ENCODE measurements around the gene CDC14B. TPM values are rescaled to one million over a fixed set of nuclear protein-coding genes. Genes with fewer than 3 reads are reported as not detected.

CDC14B gene
- total RNA-seq, 1 experiment from 2014 or later = 29.8 TPM

DNA sequence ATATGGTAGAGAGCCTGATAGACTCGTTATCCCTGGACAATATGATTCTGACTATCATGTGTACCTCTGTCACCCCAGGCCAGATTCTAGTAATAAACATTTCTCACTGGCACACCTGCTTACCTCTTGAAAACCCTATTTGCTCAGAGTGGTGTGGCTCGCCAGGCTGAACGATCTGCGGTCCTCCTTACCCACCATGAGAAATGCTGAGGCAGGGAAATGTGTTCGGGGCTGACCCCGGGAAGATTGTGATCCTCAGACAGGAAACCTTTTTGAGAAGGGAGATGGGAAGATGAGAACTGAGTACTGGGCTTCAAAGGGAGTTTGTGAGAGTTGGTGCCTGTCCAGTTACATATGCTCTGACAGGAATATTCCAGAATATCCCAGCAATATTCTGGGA lies 46.1 kb upstream of the CDC14B start:
- Mint-ChIP-seq H3K27ac (ENCODE audit: unreplicated experiment) (no peak overlapping the region), H3K4me1 (ENCODE audit: low read depth, unreplicated experiment) (no peaks in the 10 kb centered on the region), H3K36me3 (ENCODE audit: insufficient read depth, unreplicated experiment) (no peaks in the 10 kb centered on the region), H3K9me3 (ENCODE audit: low read depth, unreplicated experiment) (no peaks in the 10 kb centered on the region), H3K27me3 (ENCODE audit: unreplicated experiment) (no peaks in the 10 kb centered on the region), H3K4me3 (ENCODE audit: low read depth, unreplicated experiment) (no peak overlapping the region)
- TF ChIP-seq, protein P1, sequence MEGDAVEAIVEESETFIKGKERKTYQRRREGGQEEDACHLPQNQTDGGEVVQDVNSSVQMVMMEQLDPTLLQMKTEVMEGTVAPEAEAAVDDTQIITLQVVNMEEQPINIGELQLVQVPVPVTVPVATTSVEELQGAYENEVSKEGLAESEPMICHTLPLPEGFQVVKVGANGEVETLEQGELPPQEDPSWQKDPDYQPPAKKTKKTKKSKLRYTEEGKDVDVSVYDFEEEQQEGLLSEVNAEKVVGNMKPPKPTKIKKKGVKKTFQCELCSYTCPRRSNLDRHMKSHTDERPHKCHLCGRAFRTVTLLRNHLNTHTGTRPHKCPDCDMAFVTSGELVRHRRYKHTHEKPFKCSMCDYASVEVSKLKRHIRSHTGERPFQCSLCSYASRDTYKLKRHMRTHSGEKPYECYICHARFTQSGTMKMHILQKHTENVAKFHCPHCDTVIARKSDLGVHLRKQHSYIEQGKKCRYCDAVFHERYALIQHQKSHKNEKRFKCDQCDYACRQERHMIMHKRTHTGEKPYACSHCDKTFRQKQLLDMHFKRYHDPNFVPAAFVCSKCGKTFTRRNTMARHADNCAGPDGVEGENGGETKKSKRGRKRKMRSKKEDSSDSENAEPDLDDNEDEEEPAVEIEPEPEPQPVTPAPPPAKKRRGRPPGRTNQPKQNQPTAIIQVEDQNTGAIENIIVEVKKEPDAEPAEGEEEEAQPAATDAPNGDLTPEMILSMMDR (IDR thresholded peaks at IDR 0.05; ENCODE audit: unreplicated experiment) = no peak
- CTCF ChIA-PET = interaction anchor here (0.6 to 1.5 kb wide), 2 partner anchors 168 to 1187 kb away, joined by 3 to 4 read pairs; no protein-coding TSS in a partner anchor
- no peak for DNase-seq
- intact Hi-C loops (cut with micrococcal nuclease; ENCODE audit: unreplicated experiment) = loop anchor here (10.0 kb wide), 1 partner anchor 331 kb away; no protein-coding TSS in a partner anchor
- BruUV-seq (replicated peaks) = no TSS peak

DNA sequence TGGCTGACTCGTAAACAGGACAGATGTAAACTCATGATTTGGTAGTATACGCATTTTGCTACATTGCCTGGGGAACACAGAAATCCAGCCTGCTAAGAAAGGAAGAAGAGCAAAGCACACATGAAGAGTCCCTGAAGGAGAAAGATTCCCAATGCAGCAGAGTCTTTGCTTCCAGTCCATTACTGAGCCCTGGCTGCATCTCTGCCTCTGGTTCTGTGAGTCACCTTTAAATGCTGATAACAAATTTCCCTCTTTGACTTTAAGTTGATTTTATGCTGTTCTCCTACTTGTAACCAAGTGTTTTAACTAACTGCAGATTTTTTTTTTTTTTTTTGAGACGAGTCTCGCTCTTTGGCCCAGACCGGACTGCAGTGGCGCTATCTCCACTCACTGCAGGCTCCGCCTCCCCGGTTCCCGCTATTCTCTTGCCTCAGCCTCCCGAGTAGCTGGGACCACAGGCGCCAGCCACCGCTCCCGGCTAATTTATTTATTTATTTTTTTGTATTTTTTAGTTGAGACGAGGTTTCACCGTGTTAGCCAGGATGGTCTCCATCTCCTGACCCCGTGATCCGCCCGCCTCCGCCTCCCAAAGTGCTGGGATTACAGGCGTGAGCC lies 44.0 kb upstream of the CDC14B start:
- TF ChIP-seq, protein P1 (IDR thresholded peaks at IDR 0.05; ENCODE audit: unreplicated experiment) = no peak
- no peak overlapping the region for H3K4me3 Mint-ChIP-seq (ENCODE audit: low read depth, unreplicated experiment)
- CTCF ChIA-PET = no interaction called here
- no peaks in the 10 kb centered on the region for H3K27me3 Mint-ChIP-seq (ENCODE audit: unreplicated experiment)
- intact Hi-C loops (cut with micrococcal nuclease; ENCODE audit: unreplicated experiment) = loop anchor here (10.0 kb wide), 1 partner anchor 329 kb away; no protein-coding TSS in a partner anchor
- no peaks in the 10 kb centered on the region for H3K4me1 Mint-ChIP-seq (ENCODE audit: low read depth, unreplicated experiment)
- H3K27ac Mint-ChIP-seq (ENCODE audit: unreplicated experiment) = no peak overlapping the region
- no peaks in the 10 kb centered on the region for H3K36me3 Mint-ChIP-seq (ENCODE audit: insufficient read depth, unreplicated experiment)
- H3K9me3 Mint-ChIP-seq (ENCODE audit: low read depth, unreplicated experiment) = no peaks in the 10 kb centered on the region
- DNase-seq = no peak
- BruUV-seq (replicated peaks) = no TSS peak

DNA sequence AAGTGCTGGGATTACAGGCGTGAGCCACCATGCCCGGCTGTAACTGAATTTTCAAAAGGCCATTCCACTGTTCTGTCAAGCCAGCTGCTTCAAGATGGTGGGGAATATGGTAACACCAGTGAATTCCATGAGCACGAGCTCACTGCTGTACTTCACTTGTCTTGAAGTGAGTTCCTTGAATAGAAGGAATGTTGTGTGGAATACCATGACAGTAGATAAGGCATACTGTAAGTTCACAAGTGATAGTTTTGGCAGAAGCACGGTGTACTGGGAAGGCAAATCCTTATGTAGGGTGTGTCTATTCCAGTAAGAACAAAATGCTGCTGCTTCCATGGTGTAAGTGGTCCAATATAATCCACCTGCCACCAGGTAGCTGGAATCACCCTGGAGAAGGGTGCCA lies 42.1 kb upstream of the CDC14B start:
- Mint-ChIP-seq H3K4me1 (ENCODE audit: low read depth, unreplicated experiment) (peaks cover 11% of the 10 kb centered on the region), H3K27ac (ENCODE audit: unreplicated experiment) (no peak overlapping the region), H3K27me3 (ENCODE audit: unreplicated experiment) (no peaks in the 10 kb centered on the region), H3K36me3 (ENCODE audit: insufficient read depth, unreplicated experiment) (peaks cover 4% of the 10 kb centered on the region), H3K4me3 (ENCODE audit: low read depth, unreplicated experiment) (no peak overlapping the region), H3K9me3 (ENCODE audit: low read depth, unreplicated experiment) (peaks cover 3% of the 10 kb centered on the region)
- CTCF ChIA-PET = no interaction called here
- intact Hi-C loops (cut with micrococcal nuclease; ENCODE audit: unreplicated experiment) = loop anchor here (10.0 kb wide), 1 partner anchor 327 kb away; no protein-coding TSS in a partner anchor
- no TSS peak for BruUV-seq (replicated peaks)
- TF ChIP-seq, protein P1 (IDR thresholded peaks at IDR 0.05; ENCODE audit: unreplicated experiment) = no peak
- no peak for DNase-seq

DNA sequence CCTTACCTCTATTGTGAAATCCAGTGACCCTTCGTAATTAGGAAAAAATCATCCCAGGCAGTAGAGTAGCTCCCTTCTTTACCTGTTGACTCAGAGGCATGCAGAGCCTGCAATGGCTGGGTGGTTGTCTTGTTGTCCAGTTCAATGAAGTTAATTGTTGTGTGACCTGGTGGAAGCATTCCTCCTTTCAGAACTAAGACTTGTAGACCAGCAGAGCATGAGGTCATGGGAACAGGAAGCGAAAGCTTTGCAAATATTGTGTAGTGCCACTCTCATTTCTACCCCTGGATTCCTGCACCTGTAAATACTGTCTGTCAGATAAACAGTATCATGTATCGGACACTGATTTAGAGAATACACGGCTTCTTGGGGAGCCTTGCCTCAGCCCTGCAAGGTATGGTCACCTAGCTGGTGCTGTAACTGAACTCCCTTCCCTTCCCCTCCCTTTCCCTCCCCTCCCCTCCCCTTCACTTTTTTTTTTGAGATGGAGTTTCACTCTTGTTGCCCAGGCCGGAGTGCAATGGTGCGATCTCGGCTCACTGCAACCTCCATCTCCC lies 41.1 kb upstream of the CDC14B start:
- intact Hi-C loops (cut with micrococcal nuclease; ENCODE audit: unreplicated experiment) = loop anchor here (10.0 kb wide), 1 partner anchor 326 kb away; no protein-coding TSS in a partner anchor
- BruUV-seq (replicated peaks) = no TSS peak
- no peak overlapping the region for H3K4me3 Mint-ChIP-seq (ENCODE audit: low read depth, unreplicated experiment)
- TF ChIP-seq, protein P1 (IDR thresholded peaks at IDR 0.05; ENCODE audit: unreplicated experiment) = no peak
- H3K27ac Mint-ChIP-seq (ENCODE audit: unreplicated experiment) = no peak overlapping the region
- peaks cover 8% of the 10 kb centered on the region for H3K36me3 Mint-ChIP-seq (ENCODE audit: insufficient read depth, unreplicated experiment)
- H3K9me3 Mint-ChIP-seq (ENCODE audit: low read depth, unreplicated experiment) = peaks cover 3% of the 10 kb centered on the region
- H3K27me3 Mint-ChIP-seq (ENCODE audit: unreplicated experiment) = no peaks in the 10 kb centered on the region
- CTCF ChIA-PET = interaction anchor here (0.7 kb wide), 1 partner anchor 378 kb away, joined by 4 read pairs; no protein-coding TSS in a partner anchor
- peaks cover 11% of the 10 kb centered on the region for H3K4me1 Mint-ChIP-seq (ENCODE audit: low read depth, unreplicated experiment)
- no peak for DNase-seq

Data from Calu3 (cell line).